HG03469 (cell line): ENCODE data around the gene MX2.

Experiments used
- ATAC-seq: cut with Tn5 transposase; IDR thresholded peaks from one replicate; pipeline ENCODE4 v1.9.1; 2021; ENCODE audit warnings: mild to moderate bottlenecking, moderate library complexity, moderate number of reproducible peaks; ENCODE audit not compliant: unreplicated experiment

The MX2 gene

GRCh38 chr21:41432562-41433460 is 71.0 kb downstream of the MX2 start:
- ATAC-seq: no peak

GRCh38 chr21:41433566-41433965 is 71.7 kb downstream of the MX2 start:
- ATAC-seq: no peak

DNA sequence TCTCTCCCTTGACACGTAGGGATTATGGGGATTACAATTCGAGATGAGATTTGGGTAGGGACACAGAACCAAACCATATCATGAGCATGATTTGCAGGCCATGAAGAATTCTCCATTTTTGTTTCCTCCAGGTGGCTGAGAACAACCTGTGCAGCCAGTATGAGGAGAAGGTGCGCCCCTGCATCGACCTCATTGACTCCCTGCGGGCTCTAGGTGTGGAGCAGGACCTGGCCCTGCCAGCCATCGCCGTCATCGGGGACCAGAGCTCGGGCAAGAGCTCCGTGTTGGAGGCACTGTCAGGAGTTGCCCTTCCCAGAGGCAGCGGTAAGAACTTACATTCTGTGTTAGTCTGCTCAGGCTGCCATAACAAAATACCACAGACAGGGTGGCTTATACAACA is 73.9 kb downstream of the MX2 start:
- no peak for ATAC-seq

GRCh38 chr21:41437729-41438128 is 75.9 kb downstream of the MX2 start:
- ATAC-seq: no peak

DNA sequence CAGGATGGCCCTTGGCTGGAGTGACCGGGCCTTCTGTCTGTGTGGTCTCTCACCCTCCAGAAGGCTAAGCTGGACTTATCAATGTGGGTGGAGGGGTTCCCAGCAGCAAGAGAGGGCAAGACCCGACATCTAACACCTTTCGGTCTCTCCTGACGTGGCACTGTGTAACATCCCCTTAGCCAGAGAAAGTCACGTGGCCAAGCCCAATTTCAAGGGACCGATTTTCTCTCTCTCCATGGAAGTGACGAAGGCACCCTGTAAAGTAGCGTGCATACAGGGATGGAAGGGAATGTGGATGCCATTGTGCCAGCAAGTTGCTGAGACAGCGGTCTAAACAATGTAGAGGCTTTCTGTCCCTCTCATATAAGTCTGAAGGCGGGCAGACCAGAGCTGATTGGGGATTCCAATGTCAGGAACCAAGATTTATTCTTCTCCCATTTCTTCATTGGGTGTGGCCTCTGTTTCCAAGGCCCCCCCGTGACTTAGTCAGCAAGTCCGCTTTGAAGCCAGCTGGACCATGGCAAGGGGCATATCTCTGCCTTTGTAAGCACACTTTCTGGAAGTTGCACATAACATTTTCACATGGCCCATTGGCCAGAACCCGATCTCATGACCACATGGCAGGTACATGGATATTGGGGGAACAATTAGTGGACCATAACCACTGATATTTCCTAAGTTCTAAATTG is 76.7 kb downstream of the MX2 start:
- ATAC-seq: no peak

GRCh38 chr21:41439248-41439647 is 77.4 kb downstream of the MX2 start:
- ATAC-seq: no peak

DNA sequence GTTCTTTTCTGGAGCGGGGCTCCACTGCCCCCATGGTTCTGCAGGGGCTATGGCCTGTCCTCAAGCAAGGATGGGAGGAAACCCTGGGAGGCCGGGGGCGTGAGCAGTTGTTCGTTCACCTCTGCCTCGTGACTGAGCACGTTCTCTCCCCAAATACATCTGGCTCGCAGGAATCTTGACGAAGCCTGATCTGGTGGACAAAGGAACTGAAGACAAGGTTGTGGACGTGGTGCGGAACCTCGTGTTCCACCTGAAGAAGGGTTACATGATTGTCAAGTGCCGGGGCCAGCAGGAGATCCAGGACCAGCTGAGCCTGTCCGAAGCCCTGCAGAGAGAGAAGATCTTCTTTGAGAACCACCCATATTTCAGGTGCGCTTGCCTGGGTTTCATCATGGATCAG is 79.7 kb downstream of the MX2 start:
- ATAC-seq: no peak

DNA sequence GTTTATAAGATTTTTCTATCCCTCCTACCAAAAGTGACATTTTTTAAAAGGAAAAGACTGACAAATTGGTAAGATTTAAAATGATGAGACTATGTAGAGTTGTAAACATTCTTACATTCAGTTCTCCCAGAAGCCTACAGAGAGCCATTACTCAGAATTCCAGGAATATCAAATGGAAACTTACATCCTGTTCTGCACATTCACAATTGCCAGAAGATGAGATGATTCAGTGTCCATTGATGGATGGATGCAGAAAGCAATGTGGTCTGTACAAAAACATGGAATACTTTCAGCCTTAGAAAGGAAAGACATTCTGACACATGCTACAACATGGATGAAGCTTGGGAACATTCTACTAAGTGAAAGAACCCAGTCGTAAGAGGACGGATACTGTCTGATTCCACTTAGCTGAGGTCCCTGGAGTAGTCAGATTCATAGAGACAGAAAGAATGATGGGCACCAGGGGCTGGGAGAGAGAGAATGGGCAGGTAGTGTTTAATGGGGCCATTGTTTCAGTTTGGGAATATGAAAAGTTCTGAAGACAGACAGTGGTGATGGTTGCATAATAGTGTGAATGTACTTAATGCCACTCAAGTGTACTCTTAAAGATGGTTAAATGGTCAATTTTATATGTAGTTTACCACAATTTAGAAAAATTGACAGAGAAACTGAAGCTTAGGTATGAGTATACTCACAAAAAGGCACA is 80.8 kb downstream of the MX2 start:
- ATAC-seq: no peak

DNA sequence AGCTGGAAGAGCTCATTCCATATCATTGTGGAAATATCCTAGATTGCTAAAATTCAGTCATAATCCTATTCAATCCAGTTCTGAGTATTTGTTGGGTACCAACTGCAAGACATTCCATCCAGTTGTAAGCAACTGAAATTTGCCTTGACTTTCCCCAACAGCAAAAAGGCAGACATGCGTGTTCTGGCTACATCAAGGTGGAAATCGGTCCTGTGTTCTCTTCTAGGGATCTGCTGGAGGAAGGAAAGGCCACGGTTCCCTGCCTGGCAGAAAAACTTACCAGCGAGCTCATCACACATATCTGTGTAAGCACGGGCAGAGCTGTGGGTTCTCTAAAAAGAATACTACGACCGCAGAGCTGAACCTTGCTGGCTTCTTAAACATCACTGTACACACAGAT is 81.7 kb downstream of the MX2 start:
- ATAC-seq: no peak

DNA sequence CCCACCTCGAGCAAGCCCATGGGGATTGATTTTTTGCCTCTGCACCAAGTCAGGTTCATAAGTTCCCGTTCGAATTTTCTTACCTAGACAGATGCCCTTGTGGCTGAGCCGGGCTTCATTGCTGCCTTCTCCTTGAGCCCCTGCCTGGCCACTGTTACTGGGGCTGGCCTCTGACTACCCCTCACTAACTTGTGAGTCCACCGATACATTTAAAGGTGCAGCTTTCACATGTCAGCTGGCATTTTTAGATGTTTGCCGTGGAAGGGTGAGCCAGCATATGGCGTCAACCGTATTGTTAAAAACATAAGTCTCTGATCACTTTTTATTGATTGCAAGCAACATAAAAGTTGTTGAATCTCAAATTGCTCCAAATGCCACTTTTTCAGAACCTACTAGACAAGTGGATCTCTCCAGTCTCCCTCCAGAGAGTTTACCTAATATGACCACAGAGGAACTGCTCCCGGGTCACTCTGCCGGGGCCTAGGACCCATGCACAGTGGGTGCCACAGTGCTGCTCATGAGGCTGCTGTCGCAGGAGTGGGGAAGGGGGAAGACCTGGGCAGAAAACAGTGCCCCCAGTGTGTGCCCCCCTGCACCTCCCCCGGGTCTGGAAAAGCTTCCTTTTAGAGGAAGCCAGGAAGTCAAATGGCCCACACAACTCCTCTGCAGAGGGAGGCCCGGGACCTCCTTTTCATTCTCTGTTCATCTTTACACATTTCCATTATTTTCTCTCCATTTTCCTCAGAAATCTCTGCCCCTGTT is 83.1 kb downstream of the MX2 start:
- no peak for ATAC-seq

GRCh38 chr21:41445465-41445862 is 83.6 kb downstream of the MX2 start:
- ATAC-seq: no peak

DNA sequence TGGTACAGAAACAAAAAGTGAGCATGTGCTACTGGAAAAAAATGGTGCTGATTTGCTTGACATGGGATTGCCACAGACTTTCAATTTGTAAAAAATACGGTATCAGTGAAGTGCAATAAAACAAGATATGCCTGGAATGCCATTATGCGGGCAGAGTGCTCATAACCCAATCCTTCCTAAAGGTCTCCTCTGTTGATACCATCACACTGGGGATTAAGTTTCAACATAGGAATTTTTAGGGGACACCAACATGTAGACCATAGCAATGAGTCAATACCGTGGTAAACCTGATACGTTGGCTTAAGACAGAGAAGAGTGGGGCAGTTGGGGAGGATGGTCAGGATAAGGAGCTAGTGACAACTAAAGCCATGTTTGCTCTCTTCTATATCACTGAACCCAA is 84.8 kb downstream of the MX2 start:
- ATAC-seq: no peak

- ATAC-seq: no peak
Measured at GRCh38 chr21:41447356-41447755, 85.5 kb downstream of the MX2 start.

DNA sequence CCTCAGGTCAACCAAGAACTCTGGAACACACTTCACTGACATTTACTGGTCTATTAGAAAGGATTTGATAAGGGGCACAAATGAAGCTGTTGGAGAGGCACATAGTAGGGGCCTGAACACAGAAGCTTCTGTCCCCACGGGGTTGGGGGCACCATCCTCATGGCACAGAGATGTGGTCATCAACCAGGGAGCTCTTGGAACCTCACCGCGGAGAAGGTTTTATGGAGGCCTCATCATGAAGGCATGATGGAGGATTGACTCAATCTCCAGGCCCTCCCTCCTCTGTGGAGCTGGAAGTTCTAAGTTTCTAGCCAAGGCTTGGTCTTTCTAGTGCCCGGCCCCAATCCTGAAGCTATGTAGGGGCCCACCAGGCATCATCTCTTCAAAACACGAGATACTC is 87.8 kb downstream of the MX2 start:
- no peak for ATAC-seq

DNA sequence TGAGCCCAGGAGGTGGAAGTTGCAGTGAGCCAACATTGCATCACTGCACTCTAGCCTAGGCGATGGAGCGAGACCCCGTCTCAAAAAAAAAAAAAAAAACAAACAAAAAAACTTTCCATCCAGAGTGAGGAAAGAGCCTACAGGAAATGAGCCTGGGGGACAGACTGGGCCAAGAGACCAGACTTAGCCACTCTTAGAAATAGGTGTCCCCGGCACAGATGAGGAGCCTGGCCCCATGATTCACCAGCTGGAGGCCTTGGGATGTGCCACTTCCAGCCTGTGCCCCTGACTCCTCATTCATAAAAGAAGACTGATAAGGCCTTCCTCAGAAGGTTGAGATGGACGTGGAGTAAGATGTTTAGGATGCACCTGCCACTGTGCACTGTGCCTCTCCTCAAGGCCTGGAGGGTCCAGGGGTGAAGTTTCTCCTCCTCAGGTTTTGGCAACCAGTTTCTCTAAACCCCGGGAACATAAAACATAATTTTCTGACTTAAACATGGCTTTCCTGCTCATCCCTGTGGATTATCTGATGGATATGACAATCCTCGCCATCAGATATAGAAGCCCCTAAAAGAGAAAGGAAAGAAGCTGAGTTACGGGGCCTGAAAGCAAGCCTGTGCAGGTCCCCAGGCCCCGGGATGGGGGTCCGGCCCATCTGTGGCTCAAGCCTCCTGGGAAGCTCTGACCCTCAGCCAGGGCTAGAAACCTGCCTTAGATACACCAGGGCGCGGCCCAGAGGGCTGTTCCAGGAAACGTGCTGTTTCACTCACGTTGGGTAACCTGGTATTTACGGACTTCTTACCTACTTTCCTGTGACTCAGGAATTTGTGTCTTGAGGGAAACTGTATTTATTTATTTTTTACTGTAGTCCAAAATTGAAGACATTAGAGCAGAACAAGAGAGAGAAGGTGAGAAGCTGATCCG is 90.2 kb downstream of the MX2 start:
- ATAC-seq: no peak

- ATAC-seq: no peak
Measured at GRCh38 chr21:41453198-41453597, 91.4 kb downstream of the MX2 start.

DNA sequence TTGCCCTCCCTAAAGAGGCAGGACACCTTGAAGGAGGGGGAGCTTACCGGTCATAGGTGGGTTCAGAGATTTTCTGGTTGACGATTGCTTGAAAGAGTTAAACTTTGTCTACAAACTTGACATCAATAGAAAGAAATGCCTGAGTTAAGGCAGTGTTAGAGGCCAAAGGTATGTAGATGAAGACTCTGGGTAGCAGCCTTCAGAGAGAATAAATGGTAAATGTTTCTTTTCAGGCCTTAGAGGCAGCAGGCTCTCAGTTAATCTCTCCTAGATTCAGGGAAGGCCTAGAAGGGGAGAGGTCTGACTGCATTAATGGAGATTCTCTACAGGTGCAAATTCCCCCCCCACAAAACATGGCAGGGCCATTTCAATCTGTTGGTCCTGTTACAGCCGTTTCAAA is 91.9 kb downstream of the MX2 start:
- ATAC-seq: no peak

DNA sequence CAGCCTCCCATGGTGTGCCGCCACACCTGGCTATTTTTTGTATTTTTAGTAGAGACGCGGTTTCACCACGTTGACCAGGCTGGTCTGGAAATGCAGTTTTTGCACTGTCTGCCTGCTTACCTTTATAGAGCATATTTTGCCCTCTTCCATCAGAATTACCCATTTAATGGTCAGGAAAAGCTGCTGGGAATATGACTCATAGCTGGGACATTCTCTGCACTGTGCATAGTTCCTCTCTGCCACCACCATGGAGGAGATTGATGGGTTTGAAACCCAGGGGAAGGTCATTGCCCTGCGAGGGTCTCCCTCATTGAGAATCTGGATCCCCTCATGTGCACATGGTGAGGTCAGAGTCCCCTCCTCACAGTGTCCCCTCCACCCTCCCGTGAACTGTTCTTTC is 96.3 kb downstream of the MX2 start:
- ATAC-seq: no peak

- ATAC-seq: no peak
Measured at GRCh38 chr21:41458559-41458958, 96.7 kb downstream of the MX2 start.
